ENCODE measurements around the gene OR51B4.

OR51B4 gene

DNA sequence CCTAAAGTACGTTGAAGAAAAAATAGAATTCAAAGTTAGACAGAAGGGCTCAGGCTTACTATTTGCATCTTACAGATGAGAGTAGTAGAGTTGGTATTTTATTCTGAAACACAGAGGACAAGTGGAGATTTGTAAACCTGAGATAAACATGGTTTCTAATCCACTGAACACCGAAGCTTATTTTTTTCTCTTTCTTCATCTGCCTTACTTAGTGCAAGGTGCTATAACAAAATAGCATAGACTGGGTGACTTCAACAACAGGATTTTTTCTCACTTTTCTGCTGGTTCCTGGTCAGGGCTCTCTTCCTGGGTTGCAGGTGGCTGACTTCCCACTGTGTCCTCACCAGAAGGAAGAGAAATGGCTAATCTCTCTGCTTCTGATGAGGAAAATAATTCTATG lies 50.0 kb downstream of the OR51B4 start:
- Mint-ChIP-seq H3K9me3 (no peaks in the 10 kb centered on the region), H3K4me1 (no peaks in the 10 kb centered on the region), H3K27me3 (peaks cover 6% of the 10 kb centered on the region), H3K27ac (no peak overlapping the region), H3K36me3 (no peaks in the 10 kb centered on the region), H3K4me3 (no peak overlapping the region)
- no peak for ATAC-seq (ENCODE audit: low read depth)
- no peak for DNase-seq (ENCODE audit: low spot score in 2 of 2)
